Measurements from ENCODE around the gene DIS3L2. TPM values are rescaled to one million over a fixed set of nuclear protein-coding genes. Genes with fewer than 3 reads are reported as not detected.

Gene DIS3L2
- total and polyA plus RNA-seq, 2 experiments from 2014 or later: 15.2 to 25.3 TPM

- Histone ChIP-seq H3K4me1 (ENCODE audit: insufficient read depth) (peaks cover 7% of the 10 kb centered on the region; the same call in 1 of the 2 replicates), H3K4me3 (no peak overlapping the region), H3F3A (replicated peaks; ENCODE audit: low read depth) (no peaks in the 10 kb centered on the region), H3K27me3 (ENCODE audit: insufficient read depth) (no peaks in the 10 kb centered on the region), H3K79me2 (replicated peaks; ENCODE audit: insufficient read depth) (no peaks in the 10 kb centered on the region), H3K27ac (ENCODE audit: low read depth) (no peak overlapping the region), H3K4me2 (no peak overlapping the region), H4K20me1 (replicated peaks; ENCODE audit: insufficient read depth) (no peaks in the 10 kb centered on the region), H2AFZ (no peak overlapping the region), H3K9me2 (ENCODE audit: insufficient read depth) (no peaks in the 10 kb centered on the region), H3K36me3 (ENCODE audit: insufficient read depth) (no peaks in the 10 kb centered on the region)
- TF ChIP-seq, protein P1, sequence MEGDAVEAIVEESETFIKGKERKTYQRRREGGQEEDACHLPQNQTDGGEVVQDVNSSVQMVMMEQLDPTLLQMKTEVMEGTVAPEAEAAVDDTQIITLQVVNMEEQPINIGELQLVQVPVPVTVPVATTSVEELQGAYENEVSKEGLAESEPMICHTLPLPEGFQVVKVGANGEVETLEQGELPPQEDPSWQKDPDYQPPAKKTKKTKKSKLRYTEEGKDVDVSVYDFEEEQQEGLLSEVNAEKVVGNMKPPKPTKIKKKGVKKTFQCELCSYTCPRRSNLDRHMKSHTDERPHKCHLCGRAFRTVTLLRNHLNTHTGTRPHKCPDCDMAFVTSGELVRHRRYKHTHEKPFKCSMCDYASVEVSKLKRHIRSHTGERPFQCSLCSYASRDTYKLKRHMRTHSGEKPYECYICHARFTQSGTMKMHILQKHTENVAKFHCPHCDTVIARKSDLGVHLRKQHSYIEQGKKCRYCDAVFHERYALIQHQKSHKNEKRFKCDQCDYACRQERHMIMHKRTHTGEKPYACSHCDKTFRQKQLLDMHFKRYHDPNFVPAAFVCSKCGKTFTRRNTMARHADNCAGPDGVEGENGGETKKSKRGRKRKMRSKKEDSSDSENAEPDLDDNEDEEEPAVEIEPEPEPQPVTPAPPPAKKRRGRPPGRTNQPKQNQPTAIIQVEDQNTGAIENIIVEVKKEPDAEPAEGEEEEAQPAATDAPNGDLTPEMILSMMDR (conservative IDR thresholded peaks at IDR 0.05; ENCODE audit: low read depth in 2 of 2): no peak
- TF ChIP-seq, protein P2, sequence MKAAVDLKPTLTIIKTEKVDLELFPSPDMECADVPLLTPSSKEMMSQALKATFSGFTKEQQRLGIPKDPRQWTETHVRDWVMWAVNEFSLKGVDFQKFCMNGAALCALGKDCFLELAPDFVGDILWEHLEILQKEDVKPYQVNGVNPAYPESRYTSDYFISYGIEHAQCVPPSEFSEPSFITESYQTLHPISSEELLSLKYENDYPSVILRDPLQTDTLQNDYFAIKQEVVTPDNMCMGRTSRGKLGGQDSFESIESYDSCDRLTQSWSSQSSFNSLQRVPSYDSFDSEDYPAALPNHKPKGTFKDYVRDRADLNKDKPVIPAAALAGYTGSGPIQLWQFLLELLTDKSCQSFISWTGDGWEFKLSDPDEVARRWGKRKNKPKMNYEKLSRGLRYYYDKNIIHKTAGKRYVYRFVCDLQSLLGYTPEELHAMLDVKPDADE (IDR thresholded peaks at IDR 0.05): no peak
- TF ChIP-seq STAT1 (IDR thresholded peaks at IDR 0.05; ENCODE audit: unreplicated experiment) (no peak), REST (IDR thresholded peaks at IDR 0.05; ENCODE audit: unreplicated experiment) (no peak), ZNF114 (CRISPR knock-in tag; IDR thresholded peaks at IDR 0.05) (no peak), EZH2phosphoT487 (IDR thresholded peaks at IDR 0.05; ENCODE audit: unreplicated experiment) (no peak)
- DNase-seq (ENCODE audit: low spot score) (no peak), ATAC-seq (no peak)
- Mint-ChIP-seq H3K27me3 (ENCODE audit: insufficient read depth, low read depth, poor library complexity) (no peaks in the 10 kb centered on the region), H3K9me3 (no peaks in the 10 kb centered on the region), H3K36me3 (ENCODE audit: low read depth) (no peaks in the 10 kb centered on the region; the same call in 2 of the 3 replicates), H3K4me3 (no peak overlapping the region), H3K27ac (no peak overlapping the region), H3K4me1 (peaks cover 11% of the 10 kb centered on the region)
Observed at GRCh38 chr2:232296776-232297525, 335.4 kb downstream of the DIS3L2 start.

DNA sequence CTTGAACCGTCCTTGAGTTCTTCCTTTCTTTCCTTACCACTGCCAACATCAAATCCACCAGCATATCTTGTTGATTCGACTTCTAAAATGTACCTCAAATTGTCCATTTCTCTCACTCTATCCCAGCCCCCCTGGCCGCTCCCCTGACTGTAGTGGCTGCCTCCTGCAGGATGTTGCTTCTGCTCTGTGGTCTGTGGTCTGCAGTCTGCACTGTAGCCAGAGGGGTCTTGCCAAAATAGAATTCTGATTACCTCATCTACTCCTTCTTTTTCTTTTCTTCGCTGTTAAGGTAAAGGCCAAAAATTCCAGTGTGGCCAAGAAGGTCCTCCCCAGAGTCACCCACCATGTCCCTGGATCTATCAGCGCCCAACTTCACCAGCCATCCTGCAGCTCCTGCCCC lies 337.6 kb downstream of the DIS3L2 start:
- H3K9me2 ChIP-seq (ENCODE audit: insufficient read depth): no peaks in the 10 kb centered on the region
- H3K27me3 ChIP-seq (ENCODE audit: insufficient read depth): no peaks in the 10 kb centered on the region
- H3F3A ChIP-seq (replicated peaks; ENCODE audit: low read depth): no peaks in the 10 kb centered on the region
- Mint-ChIP-seq H3K4me3 (no peak overlapping the region), H3K36me3 (ENCODE audit: low read depth) (no peaks in the 10 kb centered on the region; the same call in 2 of the 3 replicates), H3K27ac (no peak overlapping the region), H3K27me3 (ENCODE audit: insufficient read depth, low read depth, poor library complexity) (no peaks in the 10 kb centered on the region), H3K9me3 (no peaks in the 10 kb centered on the region), H3K4me1 (no peaks in the 10 kb centered on the region)
- DNase-seq (ENCODE audit: low spot score) (no peak), ATAC-seq (no peak)
- no peaks in the 10 kb centered on the region for H4K20me1 ChIP-seq (replicated peaks; ENCODE audit: insufficient read depth)
- no peak overlapping the region for H3K4me2 ChIP-seq
- no peak overlapping the region for H2AFZ ChIP-seq
- no peaks in the 10 kb centered on the region for H3K4me1 ChIP-seq (ENCODE audit: insufficient read depth)
- H3K36me3 ChIP-seq (ENCODE audit: insufficient read depth): no peaks in the 10 kb centered on the region
- no peak overlapping the region for H3K4me3 ChIP-seq
- no peak overlapping the region for H3K27ac ChIP-seq (ENCODE audit: low read depth)
- H3K79me2 ChIP-seq (replicated peaks; ENCODE audit: insufficient read depth): no peaks in the 10 kb centered on the region
- TF ChIP-seq NANOG (IDR thresholded peaks at IDR 0.05; ENCODE audit: borderline replicate concordance) (no peak), EZH2phosphoT487 (IDR thresholded peaks at IDR 0.05; ENCODE audit: unreplicated experiment) (no peak), ZNF331 (CRISPR knock-in tag; IDR thresholded peaks at IDR 0.05; ENCODE audit: low read depth) (no peak), POLR2AphosphoS5 (IDR thresholded peaks at IDR 0.05; ENCODE audit: low read depth) (no peak), EZH2 (IDR thresholded peaks at IDR 0.05; ENCODE audit: low read depth, unreplicated experiment) (no peak), JUNB (IDR thresholded peaks at IDR 0.05; ENCODE audit: unreplicated experiment) (no peak)
- TF ChIP-seq, protein P1 (conservative IDR thresholded peaks at IDR 0.05; ENCODE audit: low read depth in 2 of 2): no peak
